GM18520 (cell line): ENCODE measurements around the gene FHOD3.

Experiments
- ATAC-seq: cut with Tn5 transposase; IDR thresholded peaks from one replicate; pipeline ENCODE4 v1.9.1; 2021; ENCODE audit not compliant: unreplicated experiment

The FHOD3 gene

DNA sequence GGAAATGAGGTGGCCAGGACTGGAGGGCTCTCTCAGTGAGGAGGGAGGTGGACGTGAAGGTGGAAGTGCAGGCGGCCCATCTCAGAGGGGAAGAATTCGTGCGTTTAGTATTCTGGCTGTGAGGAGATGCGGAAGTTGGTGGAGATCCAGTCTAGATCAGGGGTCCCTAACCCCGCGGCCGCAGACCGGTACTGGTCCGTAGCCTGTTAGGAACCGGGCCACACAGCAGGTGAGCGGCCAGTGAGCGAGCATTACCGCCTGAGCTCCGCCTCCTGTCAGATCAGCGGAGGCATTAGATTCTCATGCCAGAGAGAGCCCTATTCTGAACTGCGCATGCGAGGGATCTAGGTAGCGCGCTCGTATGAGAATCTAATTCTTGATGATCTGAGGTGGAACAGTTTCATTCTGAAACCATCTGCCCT is 1.6 kb upstream of the FHOD3 start:
- ATAC-seq = no peak

DNA sequence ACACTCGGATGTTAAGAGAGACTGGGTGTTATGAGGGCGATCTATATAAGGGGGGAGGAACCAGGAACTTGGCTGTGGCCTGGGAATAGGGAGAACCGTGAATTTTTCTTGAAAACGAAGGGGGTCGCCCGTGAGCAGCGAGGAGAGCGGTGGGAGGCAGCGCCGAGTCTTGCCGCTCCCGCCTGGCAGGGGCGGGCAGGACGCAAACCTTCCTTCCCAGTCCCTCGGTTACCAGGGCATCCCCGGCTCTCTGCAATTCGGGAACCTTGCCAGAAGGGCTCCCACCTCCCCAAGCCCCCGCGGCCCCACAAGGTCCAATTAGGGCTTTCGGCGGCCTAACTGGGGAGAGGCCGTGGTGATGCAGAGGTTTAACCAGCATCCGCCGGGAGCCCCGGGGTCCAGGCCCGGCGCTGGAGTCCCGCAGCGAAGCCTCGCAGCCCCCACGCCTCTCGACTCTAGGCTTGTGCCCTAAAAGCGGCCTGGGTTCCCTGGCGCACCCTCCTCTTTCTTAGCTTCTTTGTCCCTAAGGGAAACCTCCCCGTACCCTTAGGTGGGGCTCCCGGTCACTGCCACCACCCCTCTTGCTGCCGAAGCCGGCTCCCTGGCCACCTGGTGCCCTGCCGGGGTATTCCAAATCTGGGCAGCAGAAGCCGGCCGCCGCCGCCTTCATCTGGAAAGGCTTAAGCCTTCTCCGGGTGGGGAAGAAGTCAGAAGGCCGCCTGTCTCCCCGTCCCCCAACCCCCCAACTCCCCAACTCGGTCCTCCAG is 680 bp upstream of the FHOD3 start:
- no peak for ATAC-seq

DNA sequence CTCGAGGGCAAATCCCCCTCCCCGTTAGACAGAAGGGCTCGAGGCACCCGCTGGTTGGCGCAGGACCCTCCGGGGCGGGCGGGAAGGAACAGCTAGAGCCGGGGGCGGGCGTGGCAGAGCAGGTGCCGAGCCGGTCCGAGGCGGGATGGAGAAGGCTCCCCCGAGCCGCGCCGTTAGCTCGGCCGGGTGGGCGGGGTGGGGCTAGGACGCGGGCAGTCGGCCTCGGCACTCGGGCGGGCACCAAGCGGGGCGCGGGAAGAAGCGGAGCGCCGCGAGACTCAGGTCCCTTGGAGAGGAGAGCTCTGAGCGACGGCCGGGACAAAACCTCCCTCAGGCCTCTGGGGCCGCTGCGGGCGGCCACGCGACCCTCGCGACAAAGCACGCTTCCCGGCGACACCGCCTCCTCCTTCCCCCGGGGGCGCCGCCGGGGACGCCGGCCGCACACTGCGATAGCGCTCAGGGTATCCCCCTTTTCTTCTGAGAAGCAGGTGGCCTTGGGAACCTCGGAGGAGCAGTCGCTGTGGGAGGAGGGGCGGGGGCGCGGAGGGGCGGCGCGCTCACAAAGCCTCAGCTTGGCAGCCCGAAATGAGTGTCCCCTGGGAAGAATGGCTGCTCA is 721 bp downstream of the FHOD3 start:
- ATAC-seq = peak; percentile 12

DNA sequence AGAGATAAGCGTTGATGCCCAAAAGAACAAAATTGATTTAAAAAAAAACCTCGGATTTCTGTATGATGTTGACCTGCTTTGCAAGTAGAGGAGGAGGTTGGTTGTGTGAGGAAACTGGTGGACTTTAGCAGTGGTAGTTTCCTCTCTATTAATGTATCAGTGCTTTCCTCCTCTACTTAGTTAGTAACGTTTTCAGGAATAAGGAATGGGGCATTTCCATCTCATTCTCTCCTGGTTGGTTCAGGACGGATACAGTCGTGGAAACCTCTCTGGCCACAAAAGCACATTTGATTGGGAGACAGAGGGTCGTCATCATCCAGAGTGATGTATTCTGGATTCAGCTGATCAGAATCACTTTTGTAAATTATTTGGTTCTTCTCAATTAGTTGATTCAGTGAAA is 1.5 kb downstream of the FHOD3 start:
- no peak for ATAC-seq

DNA sequence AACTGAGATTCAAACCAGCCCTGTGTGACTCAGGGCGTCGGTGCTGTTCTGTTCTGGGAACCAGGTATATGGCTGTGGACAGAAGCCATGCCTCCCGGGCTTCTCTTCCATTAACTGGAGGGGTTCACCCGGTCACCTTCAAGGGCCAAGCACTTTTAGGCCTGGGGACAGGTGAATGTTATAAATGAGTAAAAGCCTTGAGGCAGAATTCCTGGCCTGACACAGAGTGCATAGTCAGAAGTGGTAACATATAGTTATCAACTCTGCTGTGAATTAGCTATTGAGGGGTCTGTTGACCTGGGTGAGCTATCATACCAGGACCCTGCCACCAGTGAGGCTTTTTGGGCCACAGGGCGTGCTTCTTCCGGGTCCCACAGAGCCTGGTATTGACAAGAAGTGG is 2.7 kb downstream of the FHOD3 start:
- no peak for ATAC-seq

DNA sequence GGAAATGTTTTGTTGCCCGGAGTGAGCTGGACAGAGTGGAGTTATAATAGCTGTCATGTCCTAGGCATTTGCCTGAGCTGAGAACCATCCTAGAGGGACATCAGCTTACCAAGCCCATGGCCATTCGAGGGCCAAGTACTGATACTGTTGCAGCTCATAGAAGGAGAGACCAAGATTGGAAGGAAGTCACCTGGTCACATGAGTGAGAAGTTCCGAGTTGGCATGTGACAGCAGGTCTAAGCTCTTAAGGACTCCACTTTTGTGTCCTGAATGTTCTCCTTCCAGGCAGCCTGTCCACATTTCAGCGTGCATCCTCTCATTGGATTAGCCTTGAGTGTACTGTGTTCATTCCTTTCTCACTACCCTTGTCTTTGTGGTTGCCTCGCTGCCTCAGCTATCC is 4.4 kb downstream of the FHOD3 start:
- no peak for ATAC-seq

DNA sequence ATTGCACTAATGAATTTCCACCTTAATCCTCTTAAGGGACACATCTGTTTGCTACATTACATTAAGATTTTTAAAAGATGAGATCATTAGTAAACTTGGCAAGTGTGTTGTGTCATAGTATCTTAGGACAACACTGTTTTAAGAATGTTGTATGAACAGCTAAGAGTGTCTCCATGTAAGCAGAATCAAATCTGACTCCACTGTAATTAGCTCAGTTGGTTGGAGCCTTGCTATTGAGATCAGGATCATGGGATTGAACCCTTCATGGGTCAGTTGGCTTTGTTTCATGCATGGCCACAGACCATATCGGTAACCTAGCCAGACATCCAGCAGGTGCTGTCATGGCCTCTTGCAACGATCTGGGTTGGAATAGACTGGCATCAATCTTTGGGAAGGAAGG is 5.2 kb downstream of the FHOD3 start:
- ATAC-seq = no peak

DNA sequence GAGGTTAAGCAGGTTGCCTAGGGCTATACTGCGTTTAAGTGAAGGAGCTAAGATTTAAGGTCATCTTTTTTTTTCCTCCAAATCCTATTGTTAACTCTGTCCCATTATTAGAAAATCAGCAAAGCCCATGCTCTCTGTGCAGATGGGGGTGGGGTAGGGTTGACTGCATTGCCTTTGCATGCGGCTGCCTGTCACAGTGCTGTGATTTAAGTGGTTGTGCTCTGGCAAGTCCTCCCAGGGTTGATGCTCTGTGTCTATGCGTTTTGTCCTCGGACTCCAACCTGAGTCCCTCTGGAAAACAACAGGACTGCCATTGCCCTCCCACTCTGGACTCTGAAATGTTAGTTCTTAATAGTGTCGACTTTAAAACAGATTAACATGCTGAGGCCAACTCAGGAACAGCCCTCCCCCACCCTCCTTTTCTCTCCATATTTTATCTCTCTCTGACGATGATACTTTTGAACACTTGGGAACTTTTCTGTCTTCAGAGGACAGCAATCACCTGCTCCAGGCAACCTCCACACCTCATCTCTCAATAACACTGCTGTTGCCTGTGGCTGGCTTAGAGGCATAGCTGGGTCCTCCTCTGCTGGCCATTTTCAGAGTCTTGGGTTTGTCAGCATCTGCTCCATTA is 5.8 kb downstream of the FHOD3 start:
- ATAC-seq = no peak

DNA sequence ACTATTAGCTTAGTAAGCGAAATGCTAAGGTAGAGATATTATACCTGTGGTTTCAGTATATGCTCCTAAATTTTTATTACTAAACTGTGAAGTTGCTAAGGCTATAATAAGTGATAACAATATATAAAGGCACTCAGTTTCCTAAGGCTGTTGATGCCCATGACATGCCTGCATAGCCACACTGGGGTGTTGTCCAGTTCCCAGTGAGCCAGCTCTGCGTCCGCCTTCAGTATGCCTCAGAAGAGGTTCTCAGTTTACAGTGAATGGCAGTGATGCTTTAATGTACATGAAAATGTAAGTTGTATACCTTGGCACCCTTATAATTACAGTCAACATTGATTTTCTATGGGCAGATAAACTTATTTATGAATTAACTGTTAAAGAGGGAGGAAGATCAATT is 7.2 kb downstream of the FHOD3 start:
- ATAC-seq = no peak

DNA sequence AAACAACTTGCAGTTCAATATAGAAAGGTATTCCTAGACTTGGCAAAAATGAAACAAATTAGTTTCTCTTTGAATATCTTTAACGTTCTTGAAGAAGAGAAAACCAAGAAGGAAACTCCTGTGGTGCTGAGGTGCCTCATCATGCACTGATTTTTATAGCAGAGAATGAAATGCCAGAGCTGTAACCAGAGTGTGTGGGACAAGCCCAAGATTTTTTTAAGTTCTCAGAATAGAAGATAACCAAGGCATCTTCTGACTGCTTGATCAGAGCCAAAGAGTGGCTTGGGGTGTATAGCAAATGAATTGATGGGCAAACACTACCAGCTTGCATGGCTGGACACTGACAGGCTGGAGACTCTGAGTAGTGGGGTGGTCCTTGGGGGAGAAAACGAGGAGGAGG is 7.9 kb downstream of the FHOD3 start:
- no peak for ATAC-seq

DNA sequence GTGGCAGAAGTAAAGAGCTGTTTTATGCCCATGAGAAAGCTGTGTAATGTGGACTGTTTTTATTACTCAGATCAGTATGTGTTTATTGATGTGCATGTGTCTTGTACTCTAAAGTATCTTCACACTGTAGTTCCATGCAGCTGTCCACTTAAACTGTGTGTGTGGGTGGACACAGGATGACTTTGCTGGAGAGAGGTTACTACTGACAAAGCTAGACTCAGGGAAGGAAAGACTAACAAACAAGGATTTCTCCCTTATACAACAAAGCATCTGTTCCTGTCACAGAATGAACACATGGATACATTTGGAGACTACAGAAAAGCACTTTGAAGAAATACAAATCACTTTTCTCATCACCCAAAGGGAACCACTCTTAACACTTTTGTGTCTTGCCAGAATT is 10.0 kb downstream of the FHOD3 start:
- no peak for ATAC-seq

DNA sequence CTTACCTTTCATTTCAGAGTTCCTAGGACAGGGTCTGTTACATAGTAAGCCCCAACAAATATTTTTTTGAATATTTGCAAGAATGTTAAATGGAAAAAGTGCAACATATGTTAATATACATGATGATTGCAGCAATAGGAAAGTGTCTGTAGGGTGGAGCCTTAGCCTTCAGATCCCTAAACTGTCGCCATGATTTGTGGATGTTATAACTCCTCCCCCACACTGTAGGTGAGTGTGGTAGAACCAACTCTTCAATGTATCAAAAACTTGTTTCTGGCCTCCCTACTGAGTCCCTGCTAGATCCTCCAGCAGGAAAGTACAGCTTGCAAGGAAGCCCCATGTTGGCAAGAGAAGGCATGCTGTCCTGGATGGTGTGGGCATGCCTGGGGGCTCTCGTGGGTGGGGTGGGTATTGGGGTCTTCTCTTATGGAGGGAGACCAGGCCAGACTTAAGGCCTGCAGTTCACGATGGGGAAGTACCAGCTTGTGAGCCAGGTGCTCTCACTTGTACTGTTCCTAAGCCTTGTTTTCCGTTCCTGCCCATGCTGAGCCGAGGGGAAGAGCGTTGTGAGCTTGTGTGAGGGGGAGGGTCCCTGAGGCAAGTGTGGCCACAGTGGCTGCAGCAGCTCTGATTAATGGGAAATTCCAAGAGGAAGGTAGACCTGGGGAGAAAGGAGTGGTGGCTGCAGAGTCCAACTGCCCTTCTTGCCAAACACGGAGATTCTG is 11.4 kb downstream of the FHOD3 start:
- ATAC-seq = no peak

DNA sequence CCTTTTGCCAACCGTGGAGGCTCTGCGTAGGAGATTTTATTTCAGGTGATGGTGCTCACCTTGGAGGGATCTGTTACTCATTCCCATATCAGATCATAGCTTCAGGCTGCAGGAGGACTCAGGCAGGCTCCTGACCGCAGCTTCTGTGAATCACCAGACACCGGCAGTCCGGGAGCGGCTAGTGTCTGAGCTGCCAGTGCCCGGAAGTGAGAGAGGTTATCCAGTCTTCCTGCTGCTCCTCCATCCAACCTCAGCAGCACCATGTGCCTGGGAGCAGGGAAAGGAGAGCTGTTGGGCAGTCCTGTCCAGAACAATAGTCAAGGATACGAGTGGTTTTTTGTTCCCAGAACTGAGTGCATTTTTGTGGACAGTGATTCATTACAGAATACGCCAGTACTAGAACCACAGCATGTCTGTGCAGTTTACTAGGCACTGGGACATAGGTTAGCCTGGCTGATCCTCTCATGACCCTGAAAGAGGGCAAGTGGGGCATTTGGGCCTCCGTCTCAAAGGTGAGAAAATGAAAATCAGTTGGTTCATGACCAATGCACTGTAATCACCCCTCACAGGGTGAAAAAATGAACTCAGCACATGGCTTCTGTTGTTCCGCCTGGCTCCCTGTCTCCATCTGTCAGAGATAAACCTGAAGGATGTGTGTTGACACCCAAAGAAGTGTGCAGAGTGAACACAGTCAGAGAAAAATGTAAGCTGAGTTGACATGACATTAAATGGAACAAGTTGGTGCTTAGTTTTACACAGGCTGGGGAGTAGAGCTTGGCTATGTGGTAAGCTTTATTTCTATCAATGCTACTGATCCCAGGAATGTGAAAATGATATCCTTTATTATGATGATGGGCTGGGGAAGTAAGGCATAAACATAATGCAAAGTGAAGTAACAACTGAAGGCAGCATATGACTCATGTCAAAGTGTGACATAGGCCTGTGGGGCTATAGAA is 12.2 kb downstream of the FHOD3 start:
- ATAC-seq = no peak

DNA sequence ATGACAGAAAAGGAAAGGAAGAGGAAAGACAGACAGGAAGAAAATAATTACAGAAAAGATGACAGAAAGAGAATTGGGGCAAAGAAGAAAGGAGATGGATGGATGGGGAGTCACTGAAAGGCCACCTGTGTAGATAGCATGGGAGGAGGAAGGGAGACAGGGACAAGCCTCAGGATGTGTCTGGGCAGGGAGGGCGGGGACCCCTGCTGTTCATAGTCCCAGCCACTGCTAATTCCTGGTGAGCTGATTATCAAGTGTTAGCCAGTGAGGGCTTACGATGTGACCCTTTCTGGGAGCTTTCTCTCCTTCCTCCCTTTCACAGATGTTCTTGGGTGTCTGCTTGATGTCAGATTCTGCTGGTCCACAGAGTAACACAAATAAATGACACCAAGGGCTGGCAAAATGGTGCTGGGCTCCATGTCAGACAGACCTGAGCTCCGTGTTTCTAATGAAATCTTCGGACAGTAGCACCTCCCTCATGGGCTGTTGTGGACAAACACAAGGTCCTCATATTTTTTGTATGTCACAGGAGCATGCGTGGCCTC is 13.6 kb downstream of the FHOD3 start:
- no peak for ATAC-seq

DNA sequence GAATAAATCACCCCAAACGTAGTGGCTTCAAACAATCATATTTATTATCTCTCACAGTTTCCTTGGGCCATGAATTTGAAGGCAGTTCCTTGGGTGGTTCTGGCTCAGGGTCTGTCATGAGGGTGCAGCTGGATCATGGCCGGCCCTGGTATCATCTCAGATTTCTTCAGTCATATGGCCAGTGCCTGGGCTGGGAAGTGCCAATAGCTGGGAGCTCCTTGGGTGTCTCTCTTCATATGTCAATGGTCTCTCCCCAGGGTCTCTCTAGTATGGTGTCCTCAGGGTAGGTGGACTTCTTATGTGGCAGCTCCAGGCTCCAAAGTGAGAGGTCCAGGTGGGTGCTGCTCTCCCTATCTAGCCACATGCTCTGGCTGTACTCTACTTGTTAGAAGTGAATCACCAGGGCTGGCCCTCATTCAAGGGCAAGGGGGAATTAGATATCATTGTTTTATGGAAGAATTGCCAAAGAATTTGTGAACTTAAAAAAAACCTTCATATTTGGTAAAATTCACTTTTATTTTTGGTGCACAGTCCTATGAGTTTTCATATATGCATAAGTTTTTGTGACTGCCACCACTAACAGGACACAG is 15.4 kb downstream of the FHOD3 start:
- ATAC-seq = no peak

DNA sequence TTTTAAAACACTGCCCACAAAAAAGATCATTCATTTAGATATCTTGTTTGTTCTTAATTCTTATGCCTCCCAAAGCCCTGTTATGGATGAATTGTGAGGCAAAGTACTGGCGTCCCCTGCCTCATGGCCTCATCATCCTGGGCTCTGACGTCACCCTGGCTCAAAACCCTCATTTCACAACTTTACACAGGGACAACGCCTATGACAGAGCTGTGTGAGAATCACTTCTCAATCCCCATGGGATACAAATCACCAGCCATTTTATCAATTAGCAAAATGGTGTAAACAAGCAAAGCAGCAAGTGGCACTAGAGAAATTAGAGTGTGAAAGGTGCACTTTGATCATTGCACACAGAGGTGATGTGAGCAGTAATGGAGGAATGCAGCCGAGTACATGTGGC is 16.6 kb downstream of the FHOD3 start:
- ATAC-seq = no peak

DNA sequence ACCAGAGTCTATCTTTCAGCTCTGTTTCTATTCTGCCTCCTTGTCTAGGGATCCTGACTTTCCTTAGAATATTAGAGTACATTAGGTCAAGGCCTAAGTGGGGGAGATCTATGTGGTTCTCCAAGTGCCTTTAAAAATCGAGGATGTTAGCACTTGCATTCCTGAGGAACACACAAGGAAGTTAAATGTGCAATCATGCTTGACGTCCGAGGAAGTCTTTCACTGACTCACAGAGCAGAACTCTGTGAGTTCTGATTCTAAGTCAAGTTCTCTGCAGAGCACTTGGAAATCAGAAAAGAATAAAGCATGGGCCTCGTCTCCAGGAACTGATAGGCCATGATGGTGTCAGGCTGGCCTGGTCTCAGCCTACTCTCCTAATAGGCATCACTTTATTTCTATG is 17.2 kb downstream of the FHOD3 start:
- ATAC-seq = no peak

DNA sequence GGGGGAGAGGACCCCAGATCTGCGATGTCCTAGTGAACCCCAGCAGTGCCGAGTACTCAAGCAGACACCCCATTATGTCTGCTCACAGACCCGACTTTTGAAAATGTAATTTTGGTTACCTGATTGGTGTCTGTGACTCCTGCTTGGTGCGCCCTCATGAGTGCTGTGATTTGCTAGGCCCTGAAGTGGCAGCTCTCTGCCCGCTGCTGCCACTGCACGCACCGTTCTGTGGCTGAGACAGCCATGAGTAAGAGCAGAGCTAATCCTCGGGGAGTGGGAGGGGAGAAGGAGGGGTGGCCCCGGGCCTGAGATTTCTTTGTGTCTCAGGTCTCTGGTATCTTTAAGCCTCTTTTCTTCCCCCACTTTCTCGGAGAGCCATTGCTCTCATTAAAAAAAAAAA is 18.2 kb downstream of the FHOD3 start:
- no peak for ATAC-seq

DNA sequence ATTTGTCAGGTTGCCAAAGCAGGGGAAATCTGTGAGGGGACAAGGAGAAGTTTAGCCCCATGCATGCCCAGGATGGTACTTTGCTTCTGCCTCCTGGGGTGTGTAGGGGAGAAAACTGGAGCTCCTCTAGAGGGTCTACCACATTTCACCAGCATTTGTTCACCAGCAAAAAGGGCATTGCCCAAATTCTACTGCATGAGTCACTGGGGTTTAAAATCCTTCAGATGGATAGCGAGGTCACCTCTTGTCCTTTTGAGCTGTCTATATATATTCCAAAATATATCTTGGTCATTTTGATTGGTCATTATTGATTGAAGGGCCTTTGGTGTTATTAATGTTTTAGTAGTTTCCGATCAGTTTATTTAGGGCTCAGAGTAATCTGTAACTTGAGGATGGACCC is 18.7 kb downstream of the FHOD3 start:
- no peak for ATAC-seq
